ENCODE results near the gene NPFFR1. TPM values are rescaled to one million over a fixed set of nuclear protein-coding genes. Genes with fewer than 3 reads are reported as not detected.

The NPFFR1 gene
- 1.3 TPM for total RNA-seq

GRCh38 chr10:70283445-70284399, at the start of gene NPFFR1:
Gene NPFFR1, minus strand, starts transcription at chr10:70284004. Its CDS starts 328 bp downstream, at chr10:70283676.

GRCh38 chr10:70233109-70233938, 50.5 kb downstream of the NPFFR1 start, which contains the start of gene PPA1:
Gene PPA1, minus strand, starts transcription at chr10:70233429. Its CDS starts 102 bp downstream, at chr10:70233327.

Small RNAs within 50 kb of the gene (small RNA-seq; reads per million reads assigned to genes)
- not detected for gene RPS25P9 (ENCODE audit: low replicate concordance)

Other genes with a start within 250 kb of the NPFFR1 start
- 34.7 TPM for gene MACROH2A2, start 231.2 kb downstream of the NPFFR1 start, total RNA-seq
- gene AIFM2, start 151.2 kb downstream of the NPFFR1 start, total RNA-seq = 6.3 TPM
- 11.6 TPM for gene TYSND1, start 137.3 kb downstream of the NPFFR1 start, total RNA-seq
- 110 TPM for gene SAR1A, start 113.5 kb downstream of the NPFFR1 start, total RNA-seq
- 245 TPM for gene PPA1, start 50.6 kb downstream of the NPFFR1 start, total RNA-seq
- gene LRRC20, start 98.6 kb upstream of the NPFFR1 start, total RNA-seq = 20.0 TPM
- gene EIF4EBP2, start 120.1 kb upstream of the NPFFR1 start, total RNA-seq = 87.3 TPM
- gene NODAL, start 157.7 kb upstream of the NPFFR1 start, total RNA-seq = 3.1 TPM
- 10.3 TPM for gene PALD1, start 194.8 kb upstream of the NPFFR1 start, total RNA-seq

Measured in parietal lobe (tissue), 2 donors.